NCI-H82 (cell line): ENCODE results near the gene CHRM1.
"Not testable (repeated sequence)": the region's sequence is repeated elsewhere in the genome, so short reads cannot be mapped to it uniquely, and the experiment has no call there.

Experiments
- DNase-seq: peaks from one replicate; lab custom pipeline; 2025; lab: John Stamatoyannopoulos, UW

The CHRM1 gene

DNA sequence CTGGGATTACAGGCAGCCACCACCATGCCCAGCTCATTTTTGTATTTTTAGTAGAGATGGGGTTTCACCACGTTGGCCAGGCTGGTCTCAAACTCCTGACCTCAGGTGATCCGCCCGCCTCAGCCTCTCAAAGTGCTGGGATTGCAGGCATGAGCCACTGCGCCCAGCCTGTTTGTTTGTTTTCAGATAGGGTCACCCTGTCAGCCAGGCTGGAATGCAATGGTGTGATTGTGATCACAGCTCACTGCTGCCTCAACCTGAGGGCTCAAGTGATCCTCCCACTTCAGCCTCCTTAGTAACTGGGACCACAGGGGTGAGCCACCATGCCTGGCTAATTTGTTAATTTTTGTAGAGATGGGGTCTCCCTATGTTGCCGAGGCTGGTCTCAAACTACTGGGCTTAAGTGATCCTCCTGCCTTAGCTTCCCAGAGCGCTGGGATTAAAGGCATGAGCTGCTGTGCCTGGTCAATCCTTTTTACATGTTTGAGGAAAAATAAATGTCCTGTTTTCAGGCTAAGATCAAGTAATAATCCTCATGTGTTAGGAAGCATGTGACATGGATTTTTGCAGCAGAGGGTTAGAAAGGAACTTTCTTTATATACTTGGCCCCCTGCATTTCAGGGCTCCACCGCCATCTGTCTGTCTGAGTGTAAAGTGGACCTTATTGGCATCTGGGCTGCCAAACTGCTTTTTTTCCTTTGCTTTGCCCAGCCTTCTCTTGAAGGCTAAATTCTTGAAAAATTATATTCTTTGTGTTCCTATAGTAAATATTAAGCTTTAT lies 45.3 kb downstream of the CHRM1 start:
- DNase-seq = peak; percentile 44

DNA sequence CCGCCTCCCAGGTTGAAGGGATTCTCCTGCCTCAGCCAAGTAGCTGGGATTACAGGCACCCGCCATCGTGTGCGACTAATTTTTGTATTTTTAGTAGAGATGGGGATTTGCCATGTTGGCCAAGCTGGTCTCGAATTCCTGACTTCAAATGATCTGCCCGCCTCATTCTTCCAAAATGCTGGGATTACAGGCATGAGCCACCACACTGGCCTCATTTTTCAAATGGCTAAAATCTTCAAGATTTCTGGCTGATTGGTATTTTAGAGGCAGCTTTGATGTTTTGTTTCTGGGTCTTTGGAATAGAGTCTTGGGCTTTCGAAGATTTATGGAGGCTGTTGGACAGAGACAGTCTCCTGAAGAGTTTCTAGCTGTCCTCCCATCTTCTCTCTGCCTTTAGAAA lies 46.3 kb downstream of the CHRM1 start:
- no peak for DNase-seq

DNA sequence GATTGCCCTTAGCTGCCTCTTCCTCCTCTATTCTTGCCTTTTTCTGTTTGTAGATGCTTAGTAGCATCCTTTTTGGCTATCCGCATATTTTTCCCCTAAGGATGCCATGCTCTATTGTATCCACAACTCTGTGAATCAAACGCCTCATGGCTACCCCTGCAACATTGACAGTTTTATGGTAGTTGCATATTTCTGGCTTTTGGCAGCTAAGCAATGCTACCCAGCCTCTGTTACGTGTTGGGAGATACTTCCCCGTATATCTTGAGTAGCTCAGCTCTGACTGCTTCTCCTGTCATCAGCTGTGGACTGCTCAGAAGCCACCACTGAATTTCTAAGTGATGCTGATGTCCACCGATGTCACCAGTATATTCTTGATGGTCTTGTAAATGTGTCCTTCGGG lies 55.5 kb downstream of the CHRM1 start:
- no peak for DNase-seq

DNA sequence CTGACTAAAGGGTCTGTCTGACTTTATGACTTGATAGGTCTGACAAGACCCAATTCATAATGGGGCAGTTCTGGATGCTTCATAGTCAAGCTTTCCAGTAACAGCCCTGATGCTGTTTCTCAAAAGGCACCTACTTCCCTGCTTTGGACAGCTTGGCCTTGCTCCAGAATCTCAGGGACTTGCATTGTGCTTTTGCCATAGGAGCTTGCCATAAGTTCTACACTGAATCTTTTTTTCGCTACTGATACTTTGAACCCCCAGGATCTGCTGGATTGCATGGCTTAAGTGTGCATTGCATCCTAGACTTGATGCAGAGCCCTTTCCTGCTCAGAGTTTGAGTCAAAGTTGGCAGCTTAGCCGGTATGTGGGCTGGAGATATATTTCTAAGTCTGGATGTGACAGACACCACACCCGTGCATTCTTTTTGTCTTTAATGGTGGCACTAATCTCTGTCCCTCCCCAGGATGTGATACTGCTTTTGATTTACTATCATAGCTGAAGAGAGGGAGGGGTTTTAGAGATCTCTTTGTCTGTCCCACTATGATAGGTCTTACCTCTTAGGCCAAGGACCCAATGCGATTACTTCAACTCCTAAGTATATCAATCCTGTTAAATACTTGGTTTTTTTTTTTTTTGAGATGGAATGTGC lies 57.4 kb downstream of the CHRM1 start:
- DNase-seq = peak; percentile 95

DNA sequence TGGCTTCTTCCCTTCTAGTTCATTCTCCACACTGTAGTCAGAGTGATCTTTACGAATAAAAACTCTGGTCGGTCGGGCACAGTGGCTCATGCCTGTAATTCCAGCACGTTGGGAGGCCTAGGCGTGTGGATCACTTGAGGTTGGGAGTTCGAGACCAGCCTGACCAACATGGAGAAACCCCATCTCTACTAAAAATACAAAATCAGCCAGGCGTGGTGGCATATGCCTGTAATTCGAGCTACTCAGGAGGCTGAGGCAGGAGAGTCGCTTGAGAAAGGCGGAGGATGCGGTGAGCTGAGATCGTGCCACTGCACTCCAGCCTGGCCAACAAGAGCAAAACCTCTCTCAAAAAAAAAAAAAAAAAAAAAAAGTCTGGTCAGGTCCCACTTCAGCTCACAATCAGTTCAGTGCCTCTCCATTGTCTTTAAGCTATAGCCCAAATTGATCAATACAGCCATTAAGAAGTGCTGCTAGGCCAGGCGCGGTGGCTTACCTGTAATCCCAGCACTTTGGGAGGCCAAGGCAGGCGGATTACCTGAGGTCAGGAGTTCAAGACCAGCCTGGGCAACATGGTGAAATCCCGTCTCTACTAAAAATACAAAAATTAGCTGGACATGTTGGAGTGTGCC lies 59.5 kb downstream of the CHRM1 start:
- not testable (repeated sequence) for DNase-seq

DNA sequence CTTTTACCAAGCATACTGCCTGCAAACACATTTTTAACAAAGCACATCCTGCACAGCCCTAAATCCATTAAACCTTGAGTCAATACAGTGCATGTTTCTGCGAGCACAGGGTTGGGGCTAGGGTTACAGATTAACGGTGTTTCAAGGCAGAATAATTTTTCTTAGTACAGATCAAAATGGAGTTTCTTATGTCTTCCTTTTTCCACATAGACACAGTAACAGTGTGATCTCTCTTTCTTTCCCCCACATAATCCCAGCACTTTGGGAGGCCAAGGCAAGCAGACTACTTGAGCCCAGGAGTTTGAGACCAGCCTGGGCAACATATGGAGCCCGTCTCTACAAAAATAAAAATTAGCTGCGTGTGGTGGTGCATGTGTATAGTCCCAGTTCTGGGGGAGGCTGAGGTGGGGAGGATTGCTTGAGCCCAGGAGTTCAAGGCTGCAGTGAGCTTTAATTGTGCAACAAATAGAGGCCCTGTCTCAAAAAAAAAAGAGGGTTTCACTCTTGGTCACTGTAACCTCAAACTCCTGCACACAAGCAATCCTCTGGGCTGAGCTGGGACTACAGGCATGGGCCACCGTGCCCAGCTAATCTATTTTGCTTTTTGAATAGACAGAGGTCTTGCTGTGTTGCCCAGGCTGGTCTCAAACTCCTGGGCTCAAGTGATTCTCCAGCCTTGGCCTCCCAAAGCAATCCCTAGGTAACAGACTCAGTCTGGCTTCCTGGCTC lies 60.2 kb downstream of the CHRM1 start:
- peak; percentile 41 for DNase-seq

DNA sequence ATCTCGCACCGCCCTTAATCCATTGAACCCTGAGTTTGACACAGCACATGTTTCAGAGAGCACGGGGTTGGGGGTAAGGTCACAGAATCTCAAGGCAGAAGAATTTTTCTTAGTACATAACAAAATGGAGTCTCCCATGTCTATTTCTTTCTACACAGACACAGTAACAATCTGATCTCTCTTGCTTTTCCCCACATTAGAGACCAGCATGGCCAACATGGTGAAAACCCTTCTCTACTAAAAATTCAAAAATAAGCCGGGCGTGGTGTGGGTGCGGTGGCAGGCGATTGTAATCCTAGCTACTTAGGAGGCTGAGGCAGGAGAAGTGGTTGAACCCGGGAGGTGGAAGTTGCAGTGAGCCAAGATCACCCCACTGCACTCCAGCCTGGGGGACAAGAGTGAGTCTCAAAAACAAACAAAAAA lies 61.9 kb downstream of the CHRM1 start:
- peak; percentile 47 for DNase-seq
